Measurements from ENCODE around the gene MXD1.

MXD1 gene

GRCh38 chr2:69952336-69953115 is 37.6 kb downstream of the MXD1 start:
- no peak for DNase-seq (ENCODE audit: low read depth)

- DNase-seq (ENCODE audit: low read depth): no peak
Observed at GRCh38 chr2:69954084-69954483, 39.2 kb downstream of the MXD1 start.

GRCh38 chr2:69955029-69955428 is 40.1 kb downstream of the MXD1 start:
- no peak for DNase-seq (ENCODE audit: low read depth)

- no peak for DNase-seq (ENCODE audit: low read depth)
Observed at GRCh38 chr2:69956475-69956979, 41.6 kb downstream of the MXD1 start.

- DNase-seq (ENCODE audit: low read depth): no peak
Observed at GRCh38 chr2:69957965-69958364, 43.1 kb downstream of the MXD1 start.

GRCh38 chr2:69958480-69958879 is 43.6 kb downstream of the MXD1 start:
- DNase-seq (ENCODE audit: low read depth): no peak

GRCh38 chr2:69959425-69959824 is 44.5 kb downstream of the MXD1 start:
- no peak for DNase-seq (ENCODE audit: low read depth)

GRCh38 chr2:69960821-69961220 is 45.9 kb downstream of the MXD1 start:
- no peak for DNase-seq (ENCODE audit: low read depth)

- no peak for DNase-seq (ENCODE audit: low read depth)
Observed at GRCh38 chr2:69961496-69961895, 46.6 kb downstream of the MXD1 start, which contains the start of gene ASPRV1. Gene ASPRV1 (minus strand): TSS chr2:69961631. CDS start chr2:69961436, 195 bp downstream.

- no peak for DNase-seq (ENCODE audit: low read depth)
Observed at GRCh38 chr2:69962986-69963730, 48.2 kb downstream of the MXD1 start.

- DNase-seq (ENCODE audit: low read depth): no peak
Observed at GRCh38 chr2:69964353-69964841, 49.5 kb downstream of the MXD1 start.

- no peak for DNase-seq (ENCODE audit: low read depth)
Observed at GRCh38 chr2:69965756-69966445, 51.0 kb downstream of the MXD1 start.

- DNase-seq (ENCODE audit: low read depth): peak; percentile 21
Observed at GRCh38 chr2:69966496-69966895, 51.6 kb downstream of the MXD1 start.

GRCh38 chr2:69968609-69969008 is 53.7 kb downstream of the MXD1 start:
- DNase-seq (ENCODE audit: low read depth): no peak

GRCh38 chr2:69969126-69969983 is 54.4 kb downstream of the MXD1 start:
- no peak for DNase-seq (ENCODE audit: low read depth)

- no peak for DNase-seq (ENCODE audit: low read depth)
Observed at GRCh38 chr2:69969991-69970390, 55.1 kb downstream of the MXD1 start.

GRCh38 chr2:69972822-69973221 is 57.9 kb downstream of the MXD1 start:
- no peak for DNase-seq (ENCODE audit: low read depth)

- DNase-seq (ENCODE audit: low read depth): peak; percentile 72
Observed at GRCh38 chr2:69973335-69973735, 58.4 kb downstream of the MXD1 start.

GRCh38 chr2:69975136-69975852 is 60.4 kb downstream of the MXD1 start:
- no peak for DNase-seq (ENCODE audit: low read depth)

GRCh38 chr2:69975853-69976462 is 61.0 kb downstream of the MXD1 start:
- no peak for DNase-seq (ENCODE audit: low read depth)
